Colon (tissue), 2 donors: ENCODE data around the gene IL1F10.

Experiments used
- FAIRE-seq: peaks from 2 replicates; lab custom pipeline; 2012; peaks lifted over from hg19 to GRCh38; lab: Jason Lieb, UNC
- donor health status: control.
- donor health status: control.

The IL1F10 gene, protein sequence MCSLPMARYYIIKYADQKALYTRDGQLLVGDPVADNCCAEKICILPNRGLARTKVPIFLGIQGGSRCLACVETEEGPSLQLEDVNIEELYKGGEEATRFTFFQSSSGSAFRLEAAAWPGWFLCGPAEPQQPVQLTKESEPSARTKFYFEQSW

DNA sequence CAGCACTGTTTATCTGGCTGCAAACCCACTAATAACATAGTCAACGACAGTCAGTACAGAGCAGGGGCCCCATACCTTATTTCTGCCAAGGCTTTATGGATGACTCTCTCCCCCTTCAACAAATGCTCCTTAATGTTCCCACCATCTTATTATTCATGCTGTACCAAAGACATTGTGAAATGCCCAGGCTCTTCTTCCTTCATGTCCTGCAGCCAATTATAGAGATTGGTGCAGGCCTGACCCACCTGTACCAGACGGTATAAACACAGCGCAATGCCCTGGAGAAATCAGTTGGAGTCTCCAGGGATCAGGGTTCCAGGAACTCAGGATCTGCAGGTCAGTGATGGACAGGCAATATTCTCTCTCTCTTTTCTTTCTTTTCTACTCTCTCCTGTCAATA, at the start of gene IL1F10:
Gene IL1F10 (plus strand): TSS at position 290 of the 400 bp plus-strand sequence. CDS start 4,769 bp downstream, outside the sequence.
- FAIRE-seq = no peak

DNA sequence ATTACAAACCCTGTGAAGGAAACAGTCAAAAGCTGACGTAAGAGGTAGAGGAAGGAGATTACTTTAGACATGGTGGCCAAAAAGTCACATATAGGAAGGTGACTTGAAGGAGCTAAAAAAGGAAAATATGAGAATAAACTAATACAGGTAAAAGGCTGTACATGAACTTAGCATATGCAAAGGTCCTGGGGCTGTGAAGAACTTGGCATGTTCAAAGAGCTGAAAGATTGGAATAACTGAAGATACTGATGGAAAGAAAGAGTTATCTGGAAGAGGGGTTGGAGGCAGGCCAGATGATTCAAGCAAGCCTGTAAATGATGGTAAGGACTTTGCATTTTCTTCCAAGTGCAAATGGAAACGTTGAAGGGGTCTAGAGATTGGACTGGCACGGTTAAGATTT, 49.3 kb upstream of the IL1F10 start:
- FAIRE-seq = no peak

DNA sequence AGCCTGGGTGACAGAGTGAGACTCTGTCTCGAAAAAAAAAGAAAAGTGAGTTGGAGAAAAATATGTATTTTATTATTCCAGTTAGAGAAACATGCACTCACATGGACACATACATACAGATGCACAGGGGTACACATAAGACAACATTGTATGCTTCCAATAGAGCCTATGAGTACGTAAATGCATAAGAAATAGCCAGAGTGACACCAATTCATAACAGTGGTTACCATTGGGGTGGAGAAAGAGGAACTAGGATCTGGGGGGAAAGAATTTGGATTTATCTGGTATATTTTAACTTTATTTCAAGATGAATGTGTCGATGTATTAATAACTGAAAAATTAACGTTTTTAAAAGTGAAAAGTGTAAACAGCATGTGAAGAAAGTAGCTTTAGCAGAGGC, 46.5 kb upstream of the IL1F10 start:
- FAIRE-seq = no peak

DNA sequence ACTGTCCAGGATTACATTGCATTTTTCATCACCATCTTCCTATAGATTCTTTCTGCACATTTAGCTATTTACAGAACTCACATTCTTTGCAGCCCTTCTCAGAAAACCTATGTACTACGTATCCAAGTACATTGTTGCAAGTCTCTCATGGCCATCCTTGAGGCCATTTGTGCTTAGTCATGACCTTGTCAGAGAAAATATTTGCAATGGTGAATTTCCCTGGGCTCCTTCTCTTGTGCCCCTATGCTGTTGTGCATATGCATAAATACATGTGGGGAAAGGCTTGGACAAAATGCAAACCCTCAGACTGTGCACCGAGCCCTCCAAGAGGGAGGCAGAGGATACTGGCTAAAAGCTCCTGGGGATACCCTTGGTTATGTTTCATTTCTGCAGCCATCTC, 43.0 kb upstream of the IL1F10 start:
- FAIRE-seq = no peak

DNA sequence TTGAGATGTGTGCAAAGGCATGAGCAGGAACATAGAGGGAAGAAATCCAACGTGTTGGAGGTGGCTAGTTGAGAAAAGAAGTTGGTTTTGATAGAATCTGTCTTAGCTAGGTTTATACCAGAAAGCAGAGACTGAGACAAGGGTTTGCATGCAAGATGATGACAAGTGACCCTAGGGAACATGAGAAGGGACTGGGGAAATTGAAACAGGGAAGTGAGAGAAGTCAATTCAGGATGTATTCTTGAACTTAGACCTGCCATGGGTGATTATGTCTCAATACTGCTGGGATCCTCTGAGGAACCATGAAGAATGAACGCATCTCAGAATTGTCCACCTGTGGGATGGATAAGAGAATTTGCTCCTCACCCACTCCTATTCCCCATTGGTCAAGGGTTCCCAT, 42.0 kb upstream of the IL1F10 start:
- no peak for FAIRE-seq

DNA sequence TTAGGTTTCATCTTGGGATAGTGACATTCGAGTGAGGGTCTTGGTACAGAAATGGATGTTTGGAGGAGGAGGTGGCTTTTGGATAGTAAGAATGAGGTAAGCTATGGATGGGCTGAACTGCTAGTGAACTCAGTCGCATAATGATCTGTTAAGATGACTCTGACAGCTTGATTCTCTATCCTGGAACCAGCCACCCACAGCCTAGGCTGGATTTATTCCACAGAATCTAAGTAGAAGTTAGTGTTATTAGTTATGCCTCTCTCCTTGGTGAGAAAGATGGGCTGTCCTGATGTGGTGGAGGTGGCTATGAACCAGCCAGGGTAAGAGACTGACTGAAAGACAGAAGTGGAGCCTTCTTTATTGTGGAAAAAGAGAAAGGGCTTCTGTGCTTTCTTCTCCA, 40.1 kb upstream of the IL1F10 start:
- FAIRE-seq = no peak

DNA sequence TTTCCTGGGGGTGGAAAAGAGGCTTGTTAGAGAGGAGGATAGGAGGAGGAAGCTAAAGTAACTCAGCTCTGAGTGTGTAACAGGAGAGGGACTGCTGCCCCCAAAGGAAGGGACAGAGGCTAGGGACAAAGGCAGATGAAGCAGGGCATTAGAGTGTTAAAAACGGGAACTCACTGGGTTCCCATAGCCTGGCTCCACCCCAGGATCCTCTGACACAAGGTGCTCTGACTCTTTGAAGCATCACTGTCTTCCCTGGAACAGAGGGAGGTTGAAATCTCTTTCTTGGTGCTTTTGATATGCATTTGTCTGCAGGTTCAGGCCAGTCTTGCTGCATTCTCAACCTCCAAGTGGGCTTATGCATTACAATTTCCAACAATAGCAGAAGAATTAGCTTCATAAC, 39.7 kb upstream of the IL1F10 start:
- no peak for FAIRE-seq

DNA sequence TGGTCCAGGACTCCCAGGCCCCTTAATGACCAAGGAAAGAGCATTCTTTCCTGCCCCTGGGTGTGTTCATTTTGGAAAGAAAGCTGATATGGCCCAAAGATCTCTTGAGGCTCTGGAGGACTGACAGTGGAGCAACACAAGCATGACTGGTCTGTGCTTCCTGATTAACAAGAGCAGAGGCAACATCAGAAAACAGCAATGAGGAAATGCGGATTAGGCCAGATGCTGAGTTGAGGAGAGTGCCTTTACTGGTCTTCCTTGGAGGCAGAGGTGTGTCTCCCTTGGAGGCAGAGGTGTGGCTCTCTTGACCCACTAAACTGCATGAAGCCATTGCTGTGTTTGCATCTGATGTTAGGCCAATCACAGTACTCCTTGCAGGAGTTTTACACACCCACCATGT, 35.0 kb upstream of the IL1F10 start:
- no peak for FAIRE-seq

DNA sequence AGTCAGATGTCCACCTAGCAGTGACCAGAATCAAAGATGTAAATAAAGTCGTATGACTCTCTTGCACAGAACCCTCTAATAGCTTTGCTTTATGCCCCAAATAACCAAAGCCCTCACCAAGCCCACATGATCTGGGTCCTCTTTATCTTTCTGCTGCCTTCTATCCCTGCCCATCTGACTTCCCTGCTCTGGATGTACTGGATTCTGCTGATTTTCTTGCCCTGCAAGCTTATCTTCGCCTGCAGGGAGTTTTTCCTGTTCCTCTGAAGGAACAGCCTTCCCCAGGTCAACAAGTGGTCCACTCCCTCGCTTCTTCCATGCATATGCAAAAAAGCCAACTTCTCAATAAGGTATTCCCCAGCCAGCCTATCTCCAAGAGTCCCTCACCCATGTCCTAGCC, 33.8 kb upstream of the IL1F10 start:
- no peak for FAIRE-seq

DNA sequence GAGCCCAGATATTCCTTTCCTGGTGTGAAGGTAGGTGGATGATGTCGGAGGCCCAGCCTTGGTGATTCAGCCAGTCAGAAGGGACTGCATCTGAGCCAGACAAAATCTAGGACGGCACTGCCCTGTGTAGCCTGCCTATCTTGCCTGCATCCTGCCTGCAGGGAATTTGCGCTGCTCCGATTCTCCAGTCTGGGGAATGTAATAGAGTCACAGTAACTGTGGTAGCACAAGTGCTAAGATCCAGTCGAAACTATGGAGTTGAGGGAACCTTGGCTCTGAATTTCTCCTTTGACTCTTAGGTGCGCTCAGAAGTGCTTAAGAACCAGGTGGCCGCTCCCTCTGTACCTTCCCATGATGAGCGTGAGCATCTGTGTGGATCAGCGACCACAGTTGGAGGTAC, 31.0 kb upstream of the IL1F10 start:
- no peak for FAIRE-seq

DNA sequence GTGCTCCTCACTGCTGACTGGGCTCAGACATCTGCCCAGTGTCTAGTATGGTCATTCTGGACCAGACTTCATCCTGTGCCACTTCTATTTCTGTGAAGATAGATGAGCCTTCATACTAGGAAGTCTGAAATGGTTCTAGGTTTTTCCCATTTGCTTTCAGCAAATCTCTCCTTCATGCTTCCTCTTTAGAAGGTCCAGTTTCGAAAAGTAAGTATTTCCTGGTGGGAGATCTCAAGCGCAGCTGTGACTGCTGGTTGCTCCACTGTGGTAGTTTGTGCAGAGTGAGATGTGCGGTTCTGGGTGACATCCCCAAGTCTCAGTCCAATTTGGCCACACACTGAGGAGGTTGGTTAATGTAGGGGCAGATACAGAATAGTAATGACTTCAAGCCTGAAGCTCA, 29.5 kb upstream of the IL1F10 start:
- no peak for FAIRE-seq

DNA sequence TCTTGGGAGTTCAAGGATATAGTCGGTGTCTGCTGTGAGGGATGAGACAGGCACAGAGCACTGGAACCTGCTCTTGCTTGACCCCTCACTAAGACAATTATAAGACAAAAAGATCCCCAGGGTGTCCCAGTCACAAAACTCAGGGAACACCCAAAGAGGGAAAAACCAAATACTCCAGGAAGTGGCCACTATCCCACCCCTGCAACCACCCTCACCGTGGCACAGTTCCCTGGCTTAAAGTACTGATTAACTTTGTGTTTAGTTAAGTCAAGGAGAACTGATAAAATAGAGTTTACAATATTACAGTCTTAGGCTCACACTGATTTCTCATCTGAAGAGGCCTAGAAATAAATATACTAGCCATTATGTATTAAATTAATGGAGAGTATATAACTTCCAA, 28.6 kb upstream of the IL1F10 start:
- no peak for FAIRE-seq

DNA sequence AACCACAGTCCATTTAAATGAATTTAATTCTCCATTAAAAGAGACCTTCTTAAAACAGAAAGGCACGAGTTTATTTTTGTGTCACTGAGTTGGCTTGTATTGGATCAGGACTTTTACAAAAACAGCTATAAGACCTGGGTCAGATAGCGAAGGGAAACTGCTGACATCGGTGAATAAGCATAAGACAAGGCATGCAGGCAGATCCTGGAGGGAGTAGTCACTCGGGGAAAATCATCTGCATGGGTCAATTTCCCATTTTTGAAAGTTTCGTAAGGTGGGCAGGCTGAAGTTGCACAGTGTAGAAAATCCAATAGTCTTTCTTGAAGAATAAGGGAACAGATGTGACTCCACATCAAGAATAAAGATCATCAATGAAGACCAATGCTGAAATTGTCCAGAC, 28.1 kb upstream of the IL1F10 start:
- FAIRE-seq = no peak

DNA sequence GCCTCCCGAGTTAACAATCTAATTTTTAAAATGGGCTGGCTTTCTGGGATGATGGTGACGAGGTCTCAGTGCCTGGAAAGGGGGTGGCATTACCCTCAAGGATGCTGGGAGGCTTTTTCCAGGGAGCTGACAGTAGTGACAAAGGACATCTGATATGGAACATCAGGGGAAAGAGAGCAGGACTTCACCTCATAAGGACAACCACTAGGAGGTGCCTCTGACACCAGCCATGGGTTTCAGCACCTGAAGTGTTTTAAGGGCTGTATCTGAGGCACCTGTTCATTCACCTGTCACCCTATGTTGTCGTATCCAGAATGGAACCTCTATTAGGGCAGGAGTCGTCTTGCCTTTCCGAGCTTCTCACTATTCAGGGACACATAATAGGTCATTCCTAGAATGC, 25.9 kb upstream of the IL1F10 start:
- FAIRE-seq = no peak

DNA sequence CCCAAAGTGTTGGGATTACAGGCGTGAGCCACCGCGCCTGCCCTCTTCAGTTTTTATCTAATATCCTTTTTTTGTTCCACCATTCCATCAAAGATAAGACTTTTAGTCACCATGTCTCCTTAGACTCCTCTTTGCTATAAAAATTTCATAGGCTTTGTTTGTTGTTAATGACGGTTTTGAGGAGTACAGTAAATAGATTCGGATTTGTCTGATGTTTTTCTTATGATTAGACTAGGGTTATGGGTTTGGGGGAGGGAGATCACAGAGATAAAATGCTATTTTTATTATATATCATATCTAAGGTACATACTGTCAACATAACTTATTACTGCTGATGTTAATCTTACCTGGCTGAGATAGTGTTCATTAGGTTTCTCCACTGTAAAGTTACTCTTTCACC, 21.3 kb upstream of the IL1F10 start:
- FAIRE-seq = no peak

DNA sequence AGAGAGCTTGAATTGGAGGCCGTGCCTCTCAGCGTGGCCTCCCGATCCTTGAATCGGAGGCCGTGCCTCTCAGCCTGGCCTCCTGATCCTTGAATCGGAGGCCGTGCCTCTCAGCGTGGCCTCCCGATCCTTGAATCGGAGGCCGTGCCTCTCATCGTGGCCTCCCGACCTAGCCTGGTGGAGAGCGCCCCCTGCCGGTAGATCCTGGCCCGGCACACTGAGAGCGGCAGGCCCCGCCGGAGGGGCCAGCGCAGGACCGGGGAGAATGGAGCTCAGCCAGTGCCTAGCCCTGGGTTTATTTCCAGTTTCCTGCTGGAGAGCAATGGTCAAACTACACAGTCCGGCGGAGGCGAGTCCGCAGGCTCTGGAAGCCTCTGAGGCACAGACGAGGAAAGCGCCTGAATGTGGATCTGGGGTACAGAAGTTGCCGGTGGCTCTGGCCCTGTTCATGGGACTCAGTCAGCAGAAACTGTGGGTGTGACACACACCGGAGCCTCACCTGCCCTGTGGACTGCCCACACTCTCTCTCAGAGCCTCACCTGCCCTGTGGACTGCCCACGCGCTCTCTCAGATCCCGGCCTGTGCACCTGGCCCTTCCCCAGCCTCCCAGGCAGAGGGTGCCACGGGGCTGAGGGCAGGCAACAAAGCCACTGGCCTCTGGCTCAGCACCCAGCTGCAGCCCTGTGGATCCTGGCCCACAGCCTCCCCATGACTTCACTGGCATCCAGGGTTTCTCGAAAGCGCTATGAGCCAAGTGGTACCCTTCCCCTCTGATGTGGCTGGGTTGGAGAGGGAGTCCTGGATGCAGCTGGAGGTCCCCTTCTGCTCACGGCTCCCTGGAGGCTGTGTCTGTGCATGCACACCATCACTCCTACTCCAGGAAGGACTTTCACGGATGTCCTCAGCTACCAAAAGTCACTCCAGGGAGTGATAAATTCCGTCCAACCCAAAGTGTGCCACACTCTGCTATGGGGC, 16.6 kb upstream of the IL1F10 start:
- FAIRE-seq = no peak

DNA sequence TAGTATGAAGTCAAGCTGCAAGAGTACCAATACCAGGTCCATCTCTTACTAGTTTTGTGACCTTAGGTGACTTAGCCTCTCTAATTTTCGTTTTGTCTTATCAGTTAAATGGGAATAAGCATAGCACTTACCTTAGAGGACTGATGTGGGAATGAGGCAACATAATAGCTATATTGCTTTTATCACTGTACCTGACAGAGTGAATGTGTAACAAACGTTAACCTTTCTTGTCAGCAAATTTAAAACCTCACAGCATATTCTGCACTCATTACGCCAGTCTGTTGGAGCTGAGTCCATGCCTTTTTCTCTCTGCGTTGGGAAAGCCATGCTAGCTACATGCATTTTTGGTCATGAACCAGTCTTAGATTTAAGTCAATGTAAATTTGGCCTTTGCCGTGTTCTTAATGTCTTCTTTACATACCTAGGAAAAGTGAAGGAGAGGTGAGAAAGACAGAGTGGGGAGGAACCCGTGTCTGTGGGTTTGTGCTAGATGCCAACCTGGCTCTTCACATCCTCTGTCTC, 15.3 kb upstream of the IL1F10 start, which contains the start of gene IL36B:
Gene IL36B (minus strand): TSS at position 472 of the 522 bp plus-strand sequence.
- FAIRE-seq = no peak

DNA sequence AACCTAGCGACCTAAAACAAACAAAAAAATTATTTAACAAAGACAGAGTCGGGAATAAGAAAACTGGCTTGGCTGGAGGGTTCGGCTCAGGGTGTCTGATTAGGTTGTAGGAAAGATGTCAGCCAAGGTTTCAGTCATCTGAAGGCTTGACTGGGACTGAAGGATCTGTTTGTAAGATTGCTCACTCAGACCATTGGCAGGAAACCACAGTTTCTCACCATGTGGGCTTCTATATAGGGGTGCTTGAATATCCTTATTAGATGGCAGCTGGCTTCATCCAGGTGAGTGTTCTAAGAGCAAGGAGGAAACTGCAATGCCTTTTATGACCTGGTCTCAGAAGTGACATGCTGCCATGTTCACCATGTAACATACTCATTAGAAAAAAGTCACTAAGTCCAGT, 14.1 kb upstream of the IL1F10 start:
- FAIRE-seq = no peak

DNA sequence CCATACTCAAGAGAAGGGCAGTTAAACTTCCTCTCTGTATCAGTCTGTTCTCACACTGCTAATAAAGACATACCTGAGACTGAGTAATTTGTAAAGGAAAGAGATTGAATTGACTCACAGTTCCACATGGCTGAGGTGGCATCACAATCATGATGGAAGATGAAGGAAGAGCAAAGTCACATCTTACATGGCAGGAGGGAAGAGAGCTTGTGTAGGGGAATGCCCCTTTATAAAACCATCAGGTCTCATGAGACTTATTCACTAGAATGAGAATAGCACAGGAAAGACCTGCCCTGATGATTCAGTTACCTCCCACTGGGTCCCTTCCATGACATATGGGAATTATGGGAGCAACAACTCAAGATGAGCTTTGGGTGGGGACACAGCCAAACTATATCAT, 13.7 kb upstream of the IL1F10 start:
- FAIRE-seq = no peak

DNA sequence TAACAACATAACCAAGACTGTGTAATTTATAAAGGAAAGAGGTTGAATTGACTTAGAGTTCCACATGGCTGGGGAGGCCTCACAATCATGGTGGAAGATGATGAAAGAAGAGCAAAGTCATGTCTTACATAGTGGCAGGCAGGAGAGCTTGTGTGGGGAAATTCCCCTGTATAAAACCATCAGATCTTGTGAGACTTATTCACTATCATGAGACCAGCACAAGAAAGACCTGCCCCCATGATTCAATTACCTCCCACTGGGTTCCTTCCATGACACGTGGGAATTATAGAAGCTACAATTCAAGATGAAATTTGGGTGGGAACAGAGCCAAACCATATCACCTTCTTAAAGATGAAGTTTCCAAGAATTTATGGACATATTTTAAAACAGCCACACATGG, 11.2 kb upstream of the IL1F10 start:
- no peak for FAIRE-seq

DNA sequence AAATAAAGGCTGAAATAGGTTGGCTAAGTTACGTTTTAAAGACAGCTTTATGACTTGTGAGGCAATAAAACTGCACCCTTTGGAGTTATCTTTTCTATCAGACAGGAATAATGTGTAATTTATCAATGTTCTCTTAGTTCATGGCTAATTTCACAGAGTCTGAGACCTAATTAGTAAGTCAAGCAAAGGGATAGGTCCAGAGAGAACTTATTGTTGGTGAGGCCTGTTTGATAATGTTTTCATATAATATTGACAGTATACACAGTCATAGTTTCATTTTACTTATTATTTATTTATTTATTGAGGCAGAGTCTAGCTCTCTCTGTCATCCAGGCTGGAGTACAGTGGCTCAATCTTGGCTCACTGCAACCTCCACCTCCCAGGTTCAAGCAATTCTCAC, 10.7 kb upstream of the IL1F10 start:
- no peak for FAIRE-seq

DNA sequence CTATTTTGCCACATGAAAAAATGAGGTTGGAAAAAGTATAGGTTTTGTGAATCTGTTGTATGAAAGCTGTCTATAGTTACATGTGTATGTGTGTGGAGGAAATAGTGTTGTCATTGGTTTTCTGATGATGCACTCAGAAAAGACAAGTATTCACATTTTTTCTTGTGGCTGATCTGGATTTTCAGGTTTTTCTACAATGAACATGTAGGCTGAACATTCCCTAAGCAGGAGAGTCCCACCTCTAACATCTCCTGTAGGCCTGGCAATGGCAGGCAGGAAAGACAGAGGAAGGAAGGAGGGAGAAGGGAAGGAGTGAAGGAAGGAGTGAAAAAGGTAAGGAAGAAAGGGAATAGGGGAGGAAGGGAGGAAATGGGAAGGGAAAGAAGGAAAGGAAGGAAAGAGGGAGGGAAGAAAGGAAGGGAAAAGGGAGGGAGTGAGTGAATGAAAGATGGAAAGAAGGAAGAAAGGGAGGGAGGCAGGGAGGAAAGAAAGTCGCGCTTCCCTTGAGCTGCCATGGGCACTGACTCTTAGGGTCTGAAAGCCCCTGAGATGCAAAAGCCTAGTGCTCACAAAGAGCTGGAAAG, 9.3 kb upstream of the IL1F10 start:
- no peak for FAIRE-seq
